ENCODE results near the gene NLGN1.

DNA sequence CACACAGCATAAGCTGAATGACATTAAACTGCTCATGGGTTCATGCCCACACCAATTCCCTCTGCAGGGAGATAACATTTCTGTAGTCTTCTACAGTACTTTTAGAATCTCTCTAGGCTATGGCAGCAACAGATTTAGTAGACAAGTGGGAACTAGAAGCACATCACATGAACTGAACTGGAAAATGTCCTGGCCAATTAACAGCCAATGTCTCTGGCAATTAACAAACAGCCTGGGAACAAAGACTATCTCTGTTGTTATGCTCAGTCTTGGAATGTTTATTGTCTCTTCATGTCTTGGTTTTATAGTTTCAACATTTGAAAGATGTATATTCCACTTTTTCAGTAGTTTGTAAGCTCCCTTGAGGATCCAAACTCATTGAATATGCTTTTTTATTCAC is 938.4 kb downstream of the NLGN1 start:
- TF ChIP-seq, protein P1, sequence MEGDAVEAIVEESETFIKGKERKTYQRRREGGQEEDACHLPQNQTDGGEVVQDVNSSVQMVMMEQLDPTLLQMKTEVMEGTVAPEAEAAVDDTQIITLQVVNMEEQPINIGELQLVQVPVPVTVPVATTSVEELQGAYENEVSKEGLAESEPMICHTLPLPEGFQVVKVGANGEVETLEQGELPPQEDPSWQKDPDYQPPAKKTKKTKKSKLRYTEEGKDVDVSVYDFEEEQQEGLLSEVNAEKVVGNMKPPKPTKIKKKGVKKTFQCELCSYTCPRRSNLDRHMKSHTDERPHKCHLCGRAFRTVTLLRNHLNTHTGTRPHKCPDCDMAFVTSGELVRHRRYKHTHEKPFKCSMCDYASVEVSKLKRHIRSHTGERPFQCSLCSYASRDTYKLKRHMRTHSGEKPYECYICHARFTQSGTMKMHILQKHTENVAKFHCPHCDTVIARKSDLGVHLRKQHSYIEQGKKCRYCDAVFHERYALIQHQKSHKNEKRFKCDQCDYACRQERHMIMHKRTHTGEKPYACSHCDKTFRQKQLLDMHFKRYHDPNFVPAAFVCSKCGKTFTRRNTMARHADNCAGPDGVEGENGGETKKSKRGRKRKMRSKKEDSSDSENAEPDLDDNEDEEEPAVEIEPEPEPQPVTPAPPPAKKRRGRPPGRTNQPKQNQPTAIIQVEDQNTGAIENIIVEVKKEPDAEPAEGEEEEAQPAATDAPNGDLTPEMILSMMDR (IDR thresholded peaks at IDR 0.05), result no peak
- TF ChIP-seq POLR2A (IDR thresholded peaks at IDR 0.05) (no peak), POLR2AphosphoS5 (IDR thresholded peaks at IDR 0.05) (no peak)
